Mesenchymal stem cell (in vitro differentiated cells and primary cell): Measurements from ENCODE around the gene BNIP3.
"Not testable (repeated sequence)": the region's sequence is repeated elsewhere in the genome, so short reads cannot be mapped to it uniquely, and the experiment has no call there.

Experiments used
- DNase-seq: peaks from one replicate; pipeline ENCODE4 v3.0.0-alpha.2; 2013
- H2AFZ ChIP-seq: one replicate; pipeline ENCODE4 v1.6.1; 2013; ENCODE audit warnings: low read depth, mild to moderate bottlenecking, control low read depth, inconsistent platforms, low read length, moderate library complexity
- H2AK5ac ChIP-seq: 2 replicates; pipeline ENCODE4 v1.6.1; 2013; ENCODE audit warnings: low read length, moderate library complexity, mild to moderate bottlenecking, inconsistent platforms; ENCODE audit not compliant: severe bottlenecking
- H2BK120ac ChIP-seq: one replicate; pipeline ENCODE4 v1.6.1; 2013; ENCODE audit warnings: low read depth, mild to moderate bottlenecking, inconsistent platforms, low read length, moderate library complexity
- H2BK12ac ChIP-seq, 2 experiments: one replicate each; pipeline ENCODE4 v1.6.1; 2013; ENCODE audit warnings: inconsistent platforms in 2 of 2, low read length in 2 of 2, mild to moderate bottlenecking in 2 of 2, moderate library complexity in 2 of 2, control low read depth in 1 of 2
- H2BK15ac ChIP-seq: one replicate; pipeline ENCODE4 v1.6.1; 2013; ENCODE audit warnings: mild to moderate bottlenecking, low read depth, inconsistent platforms; ENCODE audit not compliant: poor library complexity, severe bottlenecking
- H2BK5ac ChIP-seq: 2 replicates; pipeline ENCODE4 v1.6.1; 2013; ENCODE audit warnings: low read depth, mild to moderate bottlenecking, low read length, control low read depth, inconsistent platforms; ENCODE audit not compliant: poor library complexity, severe bottlenecking
- H3K14ac ChIP-seq, 2 experiments: one replicate each; pipeline ENCODE4 v1.6.1; 2013; ENCODE audit warnings: inconsistent platforms in 2 of 2, low read length in 2 of 2, control low read depth in 1 of 2, mild to moderate bottlenecking in 1 of 2, moderate library complexity in 1 of 2
- H3K18ac ChIP-seq, 2 experiments: one replicate each; pipeline ENCODE4 v1.6.1; 2013; ENCODE audit warnings: inconsistent platforms in 2 of 2, low read length in 2 of 2, control low read depth in 1 of 2, low read depth in 1 of 2, mild to moderate bottlenecking in 1 of 2
- H3K23ac ChIP-seq, 2 experiments: one replicate each; pipeline ENCODE4 v1.6.1; 2013; ENCODE audit warnings: inconsistent platforms in 2 of 2, low read length in 2 of 2, mild to moderate bottlenecking in 2 of 2, moderate library complexity in 2 of 2, control low read depth in 1 of 2
- H3K27ac ChIP-seq: 2 replicates; pipeline ENCODE4 v1.5.1; 2013; ENCODE audit warnings: mild to moderate bottlenecking, moderate library complexity, low read length, control low read depth, inconsistent platforms; ENCODE audit not compliant: poor library complexity, severe bottlenecking
- H3K27me3 ChIP-seq, 2 experiments: 2 replicates each; pipeline versions ENCODE4 v1.6.1 to v1.7.0; 2013; ENCODE audit warnings: low read length in 2 of 2, mild to moderate bottlenecking in 2 of 2, moderate library complexity in 2 of 2, control low read depth in 1 of 2, inconsistent platforms in 1 of 2; ENCODE audit not compliant: control insufficient read depth in 1 of 2, insufficient read depth in 1 of 2
- H3K36me3 ChIP-seq, 2 experiments: 2 replicates each; pipeline versions ENCODE4 v1.6.1 to v1.7.0; 2013; ENCODE audit warnings: low read length in 2 of 2, control low read depth in 1 of 2, inconsistent platforms in 1 of 2, low read depth in 1 of 2, mild to moderate bottlenecking in 1 of 2; ENCODE audit not compliant: insufficient read depth in 2 of 2, control insufficient read depth in 1 of 2
- H3K4ac ChIP-seq, 2 experiments: one replicate each; pipeline ENCODE4 v1.6.1; 2013; ENCODE audit warnings: inconsistent platforms in 2 of 2, low read length in 2 of 2, mild to moderate bottlenecking in 2 of 2, moderate library complexity in 2 of 2, control low read depth in 1 of 2, low read depth in 1 of 2
- H3K4me1 ChIP-seq: 2 replicates; pipeline ENCODE4 v1.6.1; 2013; ENCODE audit warnings: low read depth, low read length, control low read depth; ENCODE audit not compliant: control insufficient read depth, insufficient read depth
- H3K4me2 ChIP-seq: 2 replicates; pipeline ENCODE4 v1.6.1; 2013; ENCODE audit warnings: low read length, mild to moderate bottlenecking, inconsistent platforms; ENCODE audit not compliant: poor library complexity, severe bottlenecking
- H3K4me3 ChIP-seq, 2 experiments: 2 replicates each; pipeline versions ENCODE4 v1.5.1 to v1.7.0; 2013; ENCODE audit warnings: low read length in 2 of 2, mild to moderate bottlenecking in 2 of 2, control low read depth in 1 of 2, low read depth in 1 of 2; ENCODE audit not compliant: insufficient read depth in 1 of 2
- H3K79me1 ChIP-seq: replicated peaks from 2 replicates; pipeline ENCODE4 v1.6.1; 2013; ENCODE audit warnings: mild to moderate bottlenecking, control low read depth, low read length, inconsistent platforms; ENCODE audit not compliant: poor library complexity, severe bottlenecking
- H3K9ac ChIP-seq: 2 replicates; pipeline ENCODE4 v1.7.0; 2013; ENCODE audit warnings: mild to moderate bottlenecking, low read length, moderate library complexity
- H3K9me3 ChIP-seq: 2 replicates; pipeline ENCODE4 v1.7.0; 2013; ENCODE audit warnings: mild to moderate bottlenecking, low read length; ENCODE audit not compliant: control insufficient read depth
- H4K8ac ChIP-seq: one replicate; pipeline ENCODE4 v1.6.1; 2013; ENCODE audit warnings: inconsistent platforms, mild to moderate bottlenecking, low read length, moderate library complexity
- H4K91ac ChIP-seq: one replicate; pipeline ENCODE4 v1.6.1; 2013; ENCODE audit warnings: mild to moderate bottlenecking, low read length, inconsistent platforms
- WGBS: methylation state at CpG from one replicate; pipeline ENCODE4 v1.1.7; 2013; ENCODE audit warnings: mixed read lengths; 5-methylcytosine and 5-hydroxymethylcytosine counted together

BNIP3 gene

DNA sequence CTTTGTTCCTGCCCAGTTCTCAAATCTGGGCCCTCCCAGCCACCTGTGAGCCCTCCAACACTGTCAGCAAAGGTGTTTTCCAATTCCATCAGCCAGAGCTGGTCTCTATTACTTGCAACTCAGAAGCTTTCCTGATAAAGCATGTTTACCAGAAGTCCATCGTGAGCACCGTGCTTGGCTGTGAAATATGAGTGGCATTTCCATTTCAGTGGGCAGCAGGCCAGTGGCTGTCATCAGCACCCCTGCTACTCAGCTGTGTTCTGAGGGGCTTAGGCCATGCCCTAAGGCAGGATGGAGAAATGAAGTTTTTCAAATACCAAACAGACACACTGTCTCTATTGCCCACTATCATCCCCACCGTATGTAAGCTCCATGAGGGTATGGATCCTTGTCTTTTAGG, 12.7 kb upstream of the BNIP3 start:
- DNase-seq: no peak
- no peak overlapping the region for H2BK12ac ChIP-seq
- WGBS: 77% methylated on average over 2 of the region's 3 CpGs
- H3K4me3 ChIP-seq: no peak overlapping the region
- no peak overlapping the region for H2BK120ac ChIP-seq
- H2BK15ac ChIP-seq: no peak overlapping the region
- H3K27me3 ChIP-seq: no peaks in the 10 kb centered on the region
- no peaks in the 10 kb centered on the region for H3K36me3 ChIP-seq
- no peak overlapping the region for H3K9ac ChIP-seq
- H3K4me1 ChIP-seq: no peaks in the 10 kb centered on the region
- H2BK5ac ChIP-seq: no peak overlapping the region
- H2AK5ac ChIP-seq: no peak overlapping the region
- no peak overlapping the region for H2AFZ ChIP-seq
- no peak overlapping the region for H3K27ac ChIP-seq
- H3K9me3 ChIP-seq: no peaks in the 10 kb centered on the region
- H3K18ac ChIP-seq: no peak overlapping the region
- no peak overlapping the region for H3K4ac ChIP-seq
- H3K23ac ChIP-seq: no peak overlapping the region
- no peaks in the 10 kb centered on the region for H3K79me1 ChIP-seq
- H3K4me2 ChIP-seq: no peak overlapping the region
- no peak overlapping the region for H4K8ac ChIP-seq
- no peak overlapping the region for H3K14ac ChIP-seq
- no peak overlapping the region for H4K91ac ChIP-seq

DNA sequence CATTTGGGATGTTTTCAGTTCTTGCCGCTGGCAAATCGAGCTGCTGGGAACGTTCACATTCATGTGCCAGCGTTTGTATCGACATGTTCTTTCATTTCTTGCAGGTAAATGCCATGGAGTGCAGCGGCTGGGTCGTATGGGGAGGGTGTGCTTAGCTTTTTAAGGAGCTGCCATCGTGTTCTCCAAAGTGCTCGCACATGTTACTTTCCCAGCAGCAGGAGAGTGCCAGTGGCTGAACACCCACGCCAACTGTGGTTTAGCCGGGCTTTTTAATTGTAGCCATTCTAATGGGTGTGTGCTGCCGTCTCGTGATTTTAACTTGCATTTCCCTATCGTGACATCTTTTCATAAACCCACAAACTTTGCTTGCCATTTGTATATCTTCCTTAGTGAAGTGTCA, 11.6 kb upstream of the BNIP3 start:
- Histone ChIP-seq H2AK5ac (no peak overlapping the region), H3K36me3 (no peaks in the 10 kb centered on the region), H3K27me3 (no peaks in the 10 kb centered on the region), H3K27ac (no peak overlapping the region), H2AFZ (no peak overlapping the region), H3K4me3 (no peak overlapping the region), H2BK15ac (no peak overlapping the region), H3K4ac (no peak overlapping the region), H3K79me1 (no peaks in the 10 kb centered on the region), H4K8ac (no peak overlapping the region), H3K4me1 (no peaks in the 10 kb centered on the region), H3K9me3 (no peaks in the 10 kb centered on the region), H3K4me2 (no peak overlapping the region), H3K14ac (no peak overlapping the region), H2BK12ac (no peak overlapping the region), H3K23ac (no peak overlapping the region), H4K91ac (no peak overlapping the region), H3K9ac (no peak overlapping the region), H2BK120ac (no peak overlapping the region), H3K18ac (no peak overlapping the region), H2BK5ac (no peak overlapping the region)
- 93% methylated on average over 13 of the region's 14 CpGs for WGBS
- DNase-seq: no peak

- no peak overlapping the region for H2BK5ac ChIP-seq
- no peak overlapping the region for H3K14ac ChIP-seq
- no peaks in the 10 kb centered on the region for H3K4me1 ChIP-seq
- no peak for DNase-seq
- no peak overlapping the region for H2BK12ac ChIP-seq
- H3K23ac ChIP-seq: no peak overlapping the region
- H4K8ac ChIP-seq: no peak overlapping the region
- no peak overlapping the region for H2AFZ ChIP-seq
- no peak overlapping the region for H2BK15ac ChIP-seq
- no peaks in the 10 kb centered on the region for H3K27me3 ChIP-seq
- no peak overlapping the region for H3K4ac ChIP-seq
- H2BK120ac ChIP-seq: no peak overlapping the region
- H3K79me1 ChIP-seq: no peaks in the 10 kb centered on the region
- no peaks in the 10 kb centered on the region for H3K9me3 ChIP-seq
- no peak overlapping the region for H3K18ac ChIP-seq
- H4K91ac ChIP-seq: no peak overlapping the region
- no peak overlapping the region for H2AK5ac ChIP-seq
- no peaks in the 10 kb centered on the region for H3K36me3 ChIP-seq
- H3K27ac ChIP-seq: no peak overlapping the region
- H3K9ac ChIP-seq: no peak overlapping the region
- 82% methylated on average over 2 of the region's 3 CpGs for WGBS
- no peak overlapping the region for H3K4me2 ChIP-seq
- H3K4me3 ChIP-seq: no peak overlapping the region
These were observed 10.0 kb upstream of the BNIP3 start for GRCh38 chr10:131991726-131992125.

- H2BK120ac ChIP-seq, H3K14ac ChIP-seq, H2AFZ ChIP-seq, H4K91ac ChIP-seq, DNase-seq, H3K9ac ChIP-seq, H3K9me3 ChIP-seq, H3K18ac ChIP-seq, H3K4ac ChIP-seq, H3K79me1 ChIP-seq, H2AK5ac ChIP-seq, H4K8ac ChIP-seq, H3K4me3 ChIP-seq, H2BK12ac ChIP-seq, H3K23ac ChIP-seq, H3K4me2 ChIP-seq, H3K27ac ChIP-seq, H2BK5ac ChIP-seq, H3K27me3 ChIP-seq, H2BK15ac ChIP-seq, H3K4me1 ChIP-seq, H3K36me3 ChIP-seq: not testable (repeated sequence)
- WGBS: no CpG with 5 or more reads among the region's 3 CpGs
These were observed 6.1 kb upstream of the BNIP3 start for GRCh38 chr10:131987786-131988185.
